ENCODE measurements around the gene FBXW5.

Gene FBXW5

DNA sequence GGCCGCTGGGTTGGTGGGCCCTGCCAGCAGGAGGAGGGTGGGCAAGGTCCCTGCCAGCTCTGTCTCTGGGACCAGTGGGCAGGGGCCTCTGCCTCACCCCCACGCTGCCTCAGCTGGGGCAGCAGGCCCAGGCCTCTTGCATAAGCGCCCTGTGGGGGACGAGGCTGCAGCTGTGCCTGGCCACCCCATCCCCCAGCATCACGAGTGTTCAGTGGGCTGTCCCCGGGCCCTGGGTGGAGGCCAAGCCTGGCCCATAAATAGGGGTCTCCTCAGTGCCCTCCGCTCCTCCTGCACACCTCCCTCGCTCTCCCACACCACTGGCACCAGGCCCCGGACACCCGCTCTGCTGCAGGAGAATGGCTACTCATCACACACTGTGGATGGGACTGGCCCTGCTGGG is 32.7 kb upstream of the FBXW5 start, which contains the start of gene PTGDS:
Gene PTGDS (plus strand): TSS at position 282 of the 400 bp plus-strand sequence. CDS start 75 bp downstream, at position 357.
- DNase-seq = no peak

GRCh38 chr9:136975644-136976043 is 31.1 kb upstream of the FBXW5 start:
- no peak for DNase-seq

- DNase-seq = no peak
These were observed 30.4 kb upstream of the FBXW5 start for GRCh38 chr9:136974817-136975535.

DNA sequence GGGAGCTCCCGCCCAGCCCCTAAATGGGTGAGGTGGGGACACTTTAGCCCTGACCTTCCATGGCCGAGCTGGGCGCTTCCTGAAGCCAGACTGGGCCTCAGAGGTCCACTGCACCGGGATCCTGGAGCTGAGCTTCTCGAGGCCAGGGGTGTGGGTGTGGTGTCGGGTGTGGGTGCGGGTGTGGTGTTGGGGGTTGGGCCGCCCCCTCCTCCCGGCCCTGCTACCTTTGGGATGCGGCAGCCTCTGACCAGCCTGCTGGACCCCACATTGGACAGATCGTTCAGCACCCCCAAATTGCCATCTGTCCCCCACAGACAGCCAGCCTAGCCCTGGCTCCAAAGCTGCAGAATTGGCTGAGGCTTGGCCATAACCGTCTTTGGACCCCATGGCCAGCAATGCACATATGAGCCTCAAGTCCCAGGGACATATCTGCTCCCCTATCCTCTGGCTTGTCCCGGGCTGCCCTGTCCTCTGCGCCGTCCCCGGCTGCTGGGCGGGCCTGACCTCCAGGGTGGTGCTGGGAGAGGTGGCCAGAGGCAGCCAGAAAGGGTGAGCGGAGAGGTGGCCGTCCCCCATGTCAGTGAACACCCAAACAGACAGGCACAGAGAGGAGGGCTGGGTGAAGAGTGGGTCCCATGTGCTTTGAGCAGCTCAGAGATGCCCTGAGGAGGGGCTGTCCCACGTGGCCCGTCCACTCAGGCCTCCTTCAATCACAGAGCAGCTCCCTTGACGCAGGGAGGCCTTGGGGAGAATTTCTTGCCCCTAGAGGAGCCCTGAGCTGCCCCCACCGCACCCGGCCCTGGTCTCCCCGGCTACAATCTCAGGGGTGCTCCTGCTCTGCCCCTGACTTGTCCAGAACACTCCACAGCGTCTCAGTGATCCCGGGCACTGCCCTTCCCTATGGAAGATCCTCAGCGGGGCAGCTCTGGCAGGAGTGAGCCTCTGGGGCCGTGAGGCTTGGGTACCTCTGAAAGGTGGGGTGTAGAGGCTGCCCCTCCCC is 29.4 kb upstream of the FBXW5 start:
- DNase-seq = no peak

DNA sequence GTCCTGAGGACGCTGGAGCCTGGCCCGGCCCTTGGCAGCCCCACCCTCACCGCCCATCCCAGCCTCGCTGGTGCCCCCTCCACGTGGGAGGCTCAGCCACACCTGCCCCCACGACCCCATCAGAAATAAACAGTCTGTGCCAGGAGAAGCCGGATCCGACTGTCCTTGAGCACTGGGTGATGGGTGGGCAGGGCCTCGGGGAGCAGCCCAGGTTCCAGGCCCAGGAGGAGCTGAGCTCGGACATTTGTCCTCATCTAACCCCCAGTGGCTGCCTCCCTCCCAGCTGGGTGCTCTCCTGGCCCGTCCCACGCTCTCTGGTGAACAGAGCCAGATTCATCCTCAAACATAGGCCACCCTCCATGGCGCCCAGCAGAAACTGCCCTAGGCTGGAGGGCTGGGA is 28.2 kb upstream of the FBXW5 start:
- no peak for DNase-seq

GRCh38 chr9:136972335-136972734 is 27.8 kb upstream of the FBXW5 start:
- no peak for DNase-seq

GRCh38 chr9:136971746-136972145 is 27.2 kb upstream of the FBXW5 start:
- no peak for DNase-seq

- DNase-seq = no peak
These were observed 25.8 kb upstream of the FBXW5 start for GRCh38 chr9:136970361-136970760.

GRCh38 chr9:136969774-136970173 is 25.2 kb upstream of the FBXW5 start:
- no peak for DNase-seq

- no peak for DNase-seq
These were observed 24.6 kb upstream of the FBXW5 start for GRCh38 chr9:136969150-136969549.

DNA sequence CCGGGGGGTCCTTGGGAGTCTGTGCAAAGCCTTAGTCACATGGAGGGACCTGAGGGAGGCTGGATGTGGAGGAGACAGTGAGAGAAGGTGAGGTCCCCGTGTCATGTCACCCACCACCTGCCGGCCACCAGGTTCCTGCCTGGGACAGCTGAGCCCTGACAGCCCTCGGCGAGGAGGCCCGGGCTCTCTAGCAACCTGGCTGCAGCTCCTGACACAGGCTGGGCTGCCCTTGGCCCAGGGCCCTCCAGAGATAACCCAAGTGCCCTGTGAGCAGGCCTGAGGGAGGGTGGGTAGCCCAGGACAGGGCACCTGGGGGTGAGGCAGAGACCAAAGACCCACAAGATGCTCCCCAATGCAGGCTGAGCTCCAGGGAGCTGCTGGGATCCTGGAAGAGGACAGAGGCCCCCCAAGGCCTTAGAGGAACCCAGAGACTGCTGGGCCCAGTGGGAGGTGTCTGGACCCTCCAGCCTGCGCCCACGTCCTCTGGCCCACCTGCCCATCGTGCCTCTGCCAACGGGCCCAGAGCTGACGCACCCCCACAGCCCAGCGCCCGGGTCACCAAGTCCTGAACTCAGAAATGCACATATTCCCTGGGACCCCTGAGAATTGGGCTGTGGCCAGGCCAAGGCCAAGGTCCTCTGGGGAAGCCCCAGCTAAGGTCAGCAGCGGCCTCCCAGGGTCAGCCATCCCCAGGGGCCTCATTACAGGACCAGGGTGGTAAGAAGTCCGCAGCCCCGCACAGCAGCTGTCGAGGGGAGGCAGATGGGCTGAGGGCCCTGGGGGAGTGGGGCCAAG is 24.0 kb upstream of the FBXW5 start:
- DNase-seq = no peak

DNA sequence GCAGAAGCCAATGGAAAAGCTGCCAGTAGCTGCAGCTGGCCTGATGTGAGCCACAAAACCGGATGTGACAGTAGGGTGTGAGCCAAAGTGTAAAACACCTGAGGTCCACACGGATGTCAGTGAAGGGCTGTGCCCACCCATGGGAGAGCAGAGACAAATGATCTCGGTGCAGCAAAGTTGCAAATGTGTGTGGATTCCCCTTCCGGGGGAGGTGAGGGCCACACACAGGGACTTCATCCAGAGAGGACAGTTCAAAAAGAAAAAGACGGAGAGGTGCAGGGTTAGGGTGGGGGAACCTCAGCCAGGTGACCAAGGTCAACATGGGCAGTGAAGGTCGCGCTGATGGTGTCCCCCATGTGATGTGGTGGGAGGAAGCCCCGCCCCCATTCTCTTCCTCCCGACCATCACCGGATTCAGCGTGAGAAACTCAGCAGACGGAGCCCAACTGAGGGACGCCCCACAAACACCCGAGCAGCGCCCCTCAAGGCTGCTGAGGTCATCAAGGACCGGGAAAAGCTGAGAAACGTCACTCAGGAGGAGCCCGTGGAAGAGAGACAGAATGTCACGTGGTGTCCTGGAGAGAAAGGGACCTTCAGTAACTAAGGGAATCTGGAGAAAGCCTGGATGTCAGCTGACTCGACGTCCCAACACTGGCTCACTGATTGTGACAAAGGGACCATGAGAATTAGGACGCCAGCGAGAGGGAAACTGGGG is 21.4 kb upstream of the FBXW5 start:
- no peak for DNase-seq

- no peak for DNase-seq
These were observed 20.4 kb upstream of the FBXW5 start for GRCh38 chr9:136964833-136965422.

GRCh38 chr9:136964171-136964689 is 19.7 kb upstream of the FBXW5 start:
- DNase-seq = no peak

DNA sequence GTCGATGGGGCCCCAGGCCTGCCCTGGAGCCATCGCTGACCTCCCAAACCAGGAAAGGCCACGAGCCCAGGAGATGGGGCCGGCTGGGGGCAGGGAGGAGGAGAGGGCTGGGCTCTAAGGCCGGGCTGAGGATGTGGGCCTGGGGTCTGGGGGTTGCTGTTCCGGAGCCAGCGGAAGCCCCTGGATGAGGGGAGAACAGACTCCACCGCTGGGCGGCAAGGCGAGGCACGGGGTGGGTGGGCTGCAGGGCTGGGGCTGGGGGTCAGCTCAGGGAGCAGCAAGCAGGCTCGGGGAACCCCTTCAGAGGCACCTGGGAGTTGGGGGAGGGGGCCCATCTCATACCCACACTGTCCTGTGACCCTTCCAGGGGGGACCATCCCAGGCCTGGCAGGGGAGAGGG is 19.2 kb upstream of the FBXW5 start:
- DNase-seq = no peak

GRCh38 chr9:136963341-136963740 is 18.8 kb upstream of the FBXW5 start:
- DNase-seq = no peak

DNA sequence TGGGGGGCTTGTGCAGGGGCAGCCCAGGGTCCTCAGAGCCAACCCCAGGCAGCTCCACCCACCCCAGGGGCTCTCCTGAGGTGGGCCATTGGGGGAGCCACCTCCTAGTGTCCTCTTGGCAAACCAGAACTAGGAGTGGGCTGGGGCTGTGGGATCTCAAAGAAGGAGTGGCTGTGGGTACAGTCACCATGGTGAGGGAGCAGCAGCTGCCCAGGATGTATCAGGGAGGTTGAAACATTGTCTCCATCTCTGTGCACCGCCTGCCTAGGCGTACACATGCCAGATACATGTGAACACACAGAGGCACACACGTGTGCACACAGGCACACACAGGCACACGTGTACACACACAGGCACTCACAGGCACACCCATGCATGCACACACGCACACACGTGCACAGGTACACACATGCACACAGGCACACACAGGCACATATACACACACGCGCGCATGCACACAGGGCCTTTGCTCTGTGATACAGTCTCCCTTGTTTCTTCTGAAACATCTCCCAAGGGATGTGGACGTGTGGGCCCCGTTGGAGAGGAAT is 18.2 kb upstream of the FBXW5 start:
- no peak for DNase-seq

- no peak for DNase-seq
These were observed 17.6 kb upstream of the FBXW5 start for GRCh38 chr9:136962163-136962562.

- DNase-seq = no peak
These were observed 16.9 kb upstream of the FBXW5 start for GRCh38 chr9:136961279-136962065.

DNA sequence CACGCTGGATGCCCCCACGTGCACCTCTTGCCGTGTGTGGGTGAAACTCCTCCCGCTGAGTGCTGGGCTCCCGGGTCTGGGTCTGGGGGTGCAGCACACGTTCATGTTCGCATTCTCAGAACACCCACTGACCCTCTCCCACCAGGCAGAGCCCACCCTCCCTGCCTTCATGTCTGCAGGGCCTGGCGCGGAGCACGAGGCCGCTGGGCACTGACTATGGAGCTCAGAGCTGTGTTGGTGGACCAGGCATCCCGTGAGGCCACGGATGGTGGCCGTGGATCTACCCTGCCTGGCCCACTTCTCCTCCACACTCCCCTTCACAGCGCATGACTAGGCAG is 16.4 kb upstream of the FBXW5 start:
- no peak for DNase-seq
